Retinal pigment epithelial cell (primary cell): ENCODE results near the gene SFR1.

Experiments
- DNase-seq: peaks from one replicate; pipeline ENCODE4 v3.0.0-alpha.2; 2010; ENCODE audit warnings: low read depth
- H3K4me3 ChIP-seq: 2 replicates; pipeline ENCODE4 v1.5.1; 2011; ENCODE audit warnings: mild to moderate bottlenecking, low read length, control low read depth, moderate library complexity
- TF ChIP-seq, protein P1 (sequence below): conservative IDR thresholded peaks from 2 replicates; pipeline ENCODE4 v1.5.1; 2011; ENCODE audit warnings: low read depth, low read length, control low read depth, inconsistent platforms

SFR1 gene

DNA sequence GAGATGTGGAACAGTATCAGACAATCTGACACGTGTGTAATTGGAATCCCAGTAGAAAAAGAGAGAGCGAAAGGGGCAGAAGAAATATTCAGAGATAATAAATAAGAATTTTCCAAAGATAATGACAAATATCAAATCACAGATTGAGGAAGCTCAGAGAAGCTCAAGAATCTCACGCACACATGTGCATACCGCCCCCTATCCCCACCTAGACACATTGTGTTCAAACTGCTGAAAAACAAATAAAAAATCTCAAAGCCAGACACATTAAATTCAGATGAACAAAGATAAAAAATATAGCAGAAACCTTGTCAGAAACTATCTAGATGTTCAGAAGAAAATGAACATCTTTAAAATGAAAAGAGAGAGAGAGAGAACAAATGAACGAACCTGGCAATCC lies 17.2 kb downstream of the SFR1 start:
- no peak for DNase-seq
- TF ChIP-seq, protein P1, sequence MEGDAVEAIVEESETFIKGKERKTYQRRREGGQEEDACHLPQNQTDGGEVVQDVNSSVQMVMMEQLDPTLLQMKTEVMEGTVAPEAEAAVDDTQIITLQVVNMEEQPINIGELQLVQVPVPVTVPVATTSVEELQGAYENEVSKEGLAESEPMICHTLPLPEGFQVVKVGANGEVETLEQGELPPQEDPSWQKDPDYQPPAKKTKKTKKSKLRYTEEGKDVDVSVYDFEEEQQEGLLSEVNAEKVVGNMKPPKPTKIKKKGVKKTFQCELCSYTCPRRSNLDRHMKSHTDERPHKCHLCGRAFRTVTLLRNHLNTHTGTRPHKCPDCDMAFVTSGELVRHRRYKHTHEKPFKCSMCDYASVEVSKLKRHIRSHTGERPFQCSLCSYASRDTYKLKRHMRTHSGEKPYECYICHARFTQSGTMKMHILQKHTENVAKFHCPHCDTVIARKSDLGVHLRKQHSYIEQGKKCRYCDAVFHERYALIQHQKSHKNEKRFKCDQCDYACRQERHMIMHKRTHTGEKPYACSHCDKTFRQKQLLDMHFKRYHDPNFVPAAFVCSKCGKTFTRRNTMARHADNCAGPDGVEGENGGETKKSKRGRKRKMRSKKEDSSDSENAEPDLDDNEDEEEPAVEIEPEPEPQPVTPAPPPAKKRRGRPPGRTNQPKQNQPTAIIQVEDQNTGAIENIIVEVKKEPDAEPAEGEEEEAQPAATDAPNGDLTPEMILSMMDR, result peak; percentile 51
- H3K4me3 ChIP-seq, result no peak overlapping the region

DNA sequence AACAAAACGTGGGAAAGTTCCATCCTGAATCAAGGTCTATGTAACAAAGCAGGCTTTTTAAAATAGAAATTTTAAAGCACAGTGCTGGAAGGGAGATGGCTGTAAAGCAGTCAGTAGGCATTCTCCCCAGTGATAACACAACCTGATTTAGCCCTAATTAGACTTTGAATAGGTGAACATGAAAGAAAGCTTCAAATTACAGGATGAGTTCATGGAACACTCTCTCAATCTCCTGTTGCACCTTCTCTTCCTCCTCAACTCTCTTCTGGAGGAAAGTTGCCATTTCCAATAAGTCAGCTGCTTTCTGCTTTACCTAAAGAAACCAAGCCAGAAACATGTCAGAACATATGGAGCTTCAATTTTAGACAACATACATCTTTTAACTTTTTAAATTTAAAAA lies 20.1 kb downstream of the SFR1 start:
- no peak for DNase-seq
- no peak overlapping the region for H3K4me3 ChIP-seq
- TF ChIP-seq, protein P1, result no peak

DNA sequence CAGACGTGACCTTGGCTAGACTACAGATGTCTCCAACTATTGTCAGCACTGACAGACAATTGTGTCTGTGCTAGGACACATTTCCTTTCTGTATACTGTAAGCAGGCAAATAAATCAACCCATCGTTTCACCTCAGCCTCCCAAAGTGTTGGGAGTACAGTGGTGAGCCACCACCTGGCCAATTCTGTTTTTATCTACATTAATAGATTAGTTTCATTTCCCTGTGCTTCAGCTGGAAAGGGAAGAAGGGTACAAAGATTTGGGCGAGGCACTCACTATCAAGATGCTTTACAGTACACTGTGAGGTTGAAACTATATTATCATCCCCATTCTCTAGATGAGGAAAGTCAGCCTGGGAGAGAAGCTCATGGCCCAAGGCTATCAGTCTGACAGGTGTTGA lies 21.9 kb downstream of the SFR1 start:
- H3K4me3 ChIP-seq, result no peak overlapping the region
- DNase-seq, result no peak
- TF ChIP-seq, protein P1, result no peak

DNA sequence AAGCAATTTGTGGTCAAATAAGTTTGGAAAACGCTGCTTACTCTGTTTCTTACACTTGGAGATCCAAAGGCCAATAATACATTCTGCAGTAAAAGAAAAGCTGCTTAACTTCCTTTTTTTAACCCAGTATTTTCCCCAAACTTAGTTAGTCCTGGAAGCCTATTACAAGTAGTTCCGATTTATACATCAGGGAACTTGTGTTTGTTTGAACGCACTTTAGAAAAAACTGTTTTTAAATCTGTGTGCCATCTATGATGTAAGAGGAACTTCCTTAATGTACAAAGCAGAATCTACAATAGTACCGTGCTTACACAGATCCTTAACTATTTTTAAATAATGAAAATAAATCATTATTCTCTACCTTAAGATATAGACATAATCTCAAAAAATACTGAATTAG lies 23.0 kb downstream of the SFR1 start:
- TF ChIP-seq, protein P1, result no peak
- no peak overlapping the region for H3K4me3 ChIP-seq
- no peak for DNase-seq

DNA sequence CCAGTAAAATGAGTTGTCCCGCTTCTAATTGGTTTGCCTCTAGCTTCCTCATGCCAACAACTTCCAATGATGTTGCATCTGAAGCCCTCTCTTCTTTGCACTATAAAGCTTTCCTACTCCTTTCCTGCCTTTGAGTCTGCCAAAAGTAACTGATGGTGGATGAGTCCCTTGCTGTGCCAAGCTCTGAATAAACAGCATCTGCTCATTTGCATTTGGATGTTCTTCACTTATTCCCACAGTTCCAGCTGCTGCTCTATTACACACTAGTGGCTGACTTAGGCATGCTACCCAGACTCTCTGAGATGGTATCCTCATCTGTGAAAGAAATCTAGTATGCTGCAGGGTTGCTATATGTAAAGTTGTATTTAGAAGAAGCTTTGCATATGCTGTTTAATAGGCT lies 24.9 kb downstream of the SFR1 start:
- DNase-seq, result no peak
- TF ChIP-seq, protein P1, result no peak
- no peak overlapping the region for H3K4me3 ChIP-seq

DNA sequence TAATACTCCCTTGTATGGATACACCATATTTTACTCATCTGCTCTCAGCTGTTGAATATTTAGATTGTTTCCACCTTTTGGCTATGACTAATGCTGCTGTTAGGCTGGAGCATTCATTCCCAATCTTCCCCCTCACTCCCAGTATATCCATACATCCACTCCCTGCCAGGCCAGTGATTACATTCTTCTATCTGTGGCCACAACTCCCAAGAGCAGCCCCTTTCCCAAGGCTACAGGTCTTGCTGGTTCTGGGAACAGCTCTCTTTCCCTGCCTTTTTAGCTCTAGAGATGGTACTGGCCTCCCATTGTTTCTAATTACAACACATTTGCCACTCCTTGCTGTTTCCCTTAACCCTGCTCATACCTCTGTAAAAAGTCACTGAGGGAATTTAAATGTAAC lies 28.2 kb downstream of the SFR1 start:
- TF ChIP-seq, protein P1, result no peak
- no peak for DNase-seq
- no peak overlapping the region for H3K4me3 ChIP-seq

DNA sequence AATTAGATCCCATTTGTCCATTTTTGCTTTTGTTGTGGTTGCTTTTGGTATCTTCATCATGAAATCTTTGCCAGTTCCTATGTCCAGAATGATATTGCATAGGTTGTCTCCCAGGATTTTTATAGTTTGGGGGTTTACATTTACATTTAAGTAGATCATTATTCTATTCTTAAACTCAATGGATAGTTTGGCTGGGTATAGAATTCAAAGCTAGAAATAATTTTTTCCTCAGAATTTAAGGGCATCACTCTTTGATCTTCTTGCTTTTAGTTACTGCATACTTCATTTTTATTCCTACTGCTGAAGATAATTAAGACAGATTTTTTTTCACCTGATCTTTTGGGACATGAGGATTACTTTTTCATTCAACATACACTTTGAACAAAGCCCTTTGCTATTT lies 29.8 kb downstream of the SFR1 start:
- TF ChIP-seq, protein P1, result no peak
- no peak overlapping the region for H3K4me3 ChIP-seq
- DNase-seq, result no peak
